HG03558 (cell line): ENCODE data around the gene NCBP1.

Experiments used
- ATAC-seq: cut with Tn5 transposase; IDR thresholded peaks from one replicate; pipeline ENCODE4 v1.9.1; 2021; ENCODE audit warnings: moderate number of reproducible peaks; ENCODE audit not compliant: unreplicated experiment; ENCODE audit errors: extremely low read depth

The NCBP1 gene

GRCh38 chr9:97623946-97624345 lies 9.7 kb upstream of the NCBP1 start:
- ATAC-seq, result no peak

GRCh38 chr9:97625620-97626019 lies 8.0 kb upstream of the NCBP1 start:
- no peak for ATAC-seq

- no peak for ATAC-seq
Measured at GRCh38 chr9:97627624-97628023, 6.0 kb upstream of the NCBP1 start.

- ATAC-seq, result no peak
Measured at GRCh38 chr9:97628668-97629067, 5.0 kb upstream of the NCBP1 start.

GRCh38 chr9:97629156-97629555 lies 4.5 kb upstream of the NCBP1 start:
- no peak for ATAC-seq

- no peak for ATAC-seq
Measured at GRCh38 chr9:97630591-97630990, 3.0 kb upstream of the NCBP1 start.

GRCh38 chr9:97632248-97632984 lies 1.2 kb upstream of the NCBP1 start:
- ATAC-seq, result peak; percentile 5

GRCh38 chr9:97633859-97634490 lies 354 bp downstream of the NCBP1 start:
- peak; percentile 4 for ATAC-seq

GRCh38 chr9:97635026-97635425 lies 1.4 kb downstream of the NCBP1 start:
- ATAC-seq, result no peak

- ATAC-seq, result no peak
Measured at GRCh38 chr9:97636903-97637302, 3.3 kb downstream of the NCBP1 start.

- no peak for ATAC-seq
Measured at GRCh38 chr9:97638666-97639065, 5.0 kb downstream of the NCBP1 start.

GRCh38 chr9:97640325-97640724 lies 6.7 kb downstream of the NCBP1 start:
- no peak for ATAC-seq

GRCh38 chr9:97645720-97646119 lies 12.1 kb downstream of the NCBP1 start:
- ATAC-seq, result no peak

GRCh38 chr9:97647996-97648395 lies 14.4 kb downstream of the NCBP1 start:
- no peak for ATAC-seq

GRCh38 chr9:97651646-97652045 lies 18.0 kb downstream of the NCBP1 start:
- ATAC-seq, result no peak

GRCh38 chr9:97658707-97659106 lies 25.1 kb downstream of the NCBP1 start:
- no peak for ATAC-seq

- no peak for ATAC-seq
Measured at GRCh38 chr9:97659771-97660170, 26.1 kb downstream of the NCBP1 start.

GRCh38 chr9:97660340-97660739 lies 26.7 kb downstream of the NCBP1 start:
- no peak for ATAC-seq

- no peak for ATAC-seq
Measured at GRCh38 chr9:97660847-97661246, 27.2 kb downstream of the NCBP1 start.

GRCh38 chr9:97665742-97666141 lies 32.1 kb downstream of the NCBP1 start:
- no peak for ATAC-seq

GRCh38 chr9:97666907-97667686 lies 33.5 kb downstream of the NCBP1 start:
- no peak for ATAC-seq
